Measurements from ENCODE around the gene GRAMD1A.

The GRAMD1A gene

GRCh38 chr19:35058370-35058769 lies 58.2 kb downstream of the GRAMD1A start:
- Histone ChIP-seq H3K4me3 (ENCODE audit: low read length, poor library complexity, severe bottlenecking) (no peak overlapping the region), H3K79me2 (ENCODE audit: insufficient read depth, low read length) (no peaks in the 10 kb centered on the region), H3K4me1 (ENCODE audit: insufficient read depth, low read length, poor library complexity, severe bottlenecking) (no peaks in the 10 kb centered on the region), H2AFZ (ENCODE audit: low read length) (no peak overlapping the region), H4K20me1 (ENCODE audit: insufficient read depth, low read length, poor library complexity, severe bottlenecking) (no peaks in the 10 kb centered on the region), H3K36me3 (ENCODE audit: insufficient read depth, low read length) (no peaks in the 10 kb centered on the region), H3K9me3 (ENCODE audit: insufficient read depth, low read depth, low read length) (no peaks in the 10 kb centered on the region), H3K4me2 (ENCODE audit: low read depth, low read length, poor library complexity, severe bottlenecking) (no peak overlapping the region), H3K9me2 (replicated peaks; ENCODE audit: low read depth, low read length) (no peaks in the 10 kb centered on the region), H3K27me3 (ENCODE audit: insufficient read depth, low read length, poor library complexity, severe bottlenecking) (no peaks in the 10 kb centered on the region), H3F3A (ENCODE audit: low read depth) (no peaks in the 10 kb centered on the region), H3K9ac (ENCODE audit: low read depth, low read length, poor library complexity, severe bottlenecking) (no peak overlapping the region)
- TF ChIP-seq EZH2phosphoT487 (IDR thresholded peaks at IDR 0.05; ENCODE audit: borderline replicate concordance), result no peak

DNA sequence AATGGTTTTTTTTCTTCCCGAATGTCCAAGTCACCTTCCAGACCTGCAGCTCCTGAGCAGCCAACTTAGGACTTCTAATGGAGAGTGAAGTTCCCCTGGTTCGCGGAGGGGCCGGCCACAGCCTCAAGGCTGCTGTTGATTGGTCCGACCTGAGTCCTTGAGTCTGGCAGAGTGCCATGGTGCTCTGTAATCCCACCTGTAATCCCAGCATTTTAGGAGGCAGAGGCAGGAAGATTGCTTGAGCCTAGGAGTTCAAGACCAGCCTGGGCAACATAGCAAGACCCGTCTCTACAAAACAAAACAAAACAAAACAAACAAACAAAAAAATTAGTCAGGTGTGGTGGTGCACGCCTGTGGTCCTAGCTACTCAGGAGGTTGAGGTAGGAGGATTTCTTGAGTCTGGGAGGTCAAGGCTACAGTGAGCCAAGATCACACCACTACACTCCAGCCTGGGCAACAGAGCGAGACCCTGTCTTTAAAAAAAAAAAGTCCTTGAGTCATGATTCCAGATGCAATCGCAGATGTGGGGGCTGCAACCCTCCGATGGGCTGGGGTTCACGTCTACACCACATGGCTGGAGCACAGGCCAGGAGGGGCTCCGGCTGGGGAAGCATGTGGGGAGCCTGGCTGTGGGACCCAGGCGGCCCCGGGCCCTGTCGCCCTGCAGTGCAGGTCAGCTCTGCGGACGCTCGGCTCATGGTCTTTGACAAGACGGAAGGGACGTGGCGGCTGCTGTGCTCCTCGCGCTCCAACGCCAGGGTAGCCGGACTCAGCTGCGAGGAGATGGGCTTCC lies 59.1 kb downstream of the GRAMD1A start:
- Histone ChIP-seq H3K9ac (ENCODE audit: low read depth, low read length, poor library complexity, severe bottlenecking) (no peak overlapping the region), H3K27me3 (ENCODE audit: insufficient read depth, low read length, poor library complexity, severe bottlenecking) (no peaks in the 10 kb centered on the region), H3K4me3 (ENCODE audit: low read length, poor library complexity, severe bottlenecking) (no peak overlapping the region), H3K9me3 (ENCODE audit: insufficient read depth, low read depth, low read length) (no peaks in the 10 kb centered on the region), H4K20me1 (ENCODE audit: insufficient read depth, low read length, poor library complexity, severe bottlenecking) (no peaks in the 10 kb centered on the region), H3K36me3 (ENCODE audit: insufficient read depth, low read length) (no peaks in the 10 kb centered on the region), H3K4me1 (ENCODE audit: insufficient read depth, low read length, poor library complexity, severe bottlenecking) (no peaks in the 10 kb centered on the region), H3K9me2 (replicated peaks; ENCODE audit: low read depth, low read length) (no peaks in the 10 kb centered on the region), H3F3A (ENCODE audit: low read depth) (no peaks in the 10 kb centered on the region), H3K79me2 (ENCODE audit: insufficient read depth, low read length) (no peaks in the 10 kb centered on the region), H2AFZ (ENCODE audit: low read length) (no peak overlapping the region), H3K4me2 (ENCODE audit: low read depth, low read length, poor library complexity, severe bottlenecking) (no peak overlapping the region)
- TF ChIP-seq CTCF (conservative IDR thresholded peaks at IDR 0.05; ENCODE audit: low read length) (no peak), EZH2phosphoT487 (IDR thresholded peaks at IDR 0.05; ENCODE audit: borderline replicate concordance) (no peak)

DNA sequence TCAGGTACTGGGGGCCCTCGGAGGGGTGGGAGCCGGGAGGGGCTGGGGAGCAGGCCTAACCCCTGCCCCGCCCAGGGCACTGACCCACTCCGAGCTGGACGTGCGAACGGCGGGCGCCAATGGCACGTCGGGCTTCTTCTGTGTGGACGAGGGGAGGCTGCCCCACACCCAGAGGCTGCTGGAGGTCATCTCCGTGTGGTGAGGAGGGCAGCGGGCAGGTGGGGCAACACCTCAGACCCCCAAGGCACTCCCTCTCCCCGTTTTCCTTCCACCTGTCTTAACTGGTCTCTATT lies 59.6 kb downstream of the GRAMD1A start:
- H4K20me1 ChIP-seq (ENCODE audit: insufficient read depth, low read length, poor library complexity, severe bottlenecking), result no peaks in the 10 kb centered on the region
- H2AFZ ChIP-seq (ENCODE audit: low read length), result no peak overlapping the region
- no peaks in the 10 kb centered on the region for H3K9me3 ChIP-seq (ENCODE audit: insufficient read depth, low read depth, low read length)
- H3K4me3 ChIP-seq (ENCODE audit: low read length, poor library complexity, severe bottlenecking), result no peak overlapping the region
- no peaks in the 10 kb centered on the region for H3K36me3 ChIP-seq (ENCODE audit: insufficient read depth, low read length)
- H3K9ac ChIP-seq (ENCODE audit: low read depth, low read length, poor library complexity, severe bottlenecking), result no peak overlapping the region
- no peaks in the 10 kb centered on the region for H3F3A ChIP-seq (ENCODE audit: low read depth)
- H3K79me2 ChIP-seq (ENCODE audit: insufficient read depth, low read length), result no peaks in the 10 kb centered on the region
- H3K4me2 ChIP-seq (ENCODE audit: low read depth, low read length, poor library complexity, severe bottlenecking), result no peak overlapping the region
- no peaks in the 10 kb centered on the region for H3K27me3 ChIP-seq (ENCODE audit: insufficient read depth, low read length, poor library complexity, severe bottlenecking)
- TF ChIP-seq EZH2phosphoT487 (IDR thresholded peaks at IDR 0.05; ENCODE audit: borderline replicate concordance) (no peak), CTCF (conservative IDR thresholded peaks at IDR 0.05; ENCODE audit: low read length) (no peak)
- H3K4me1 ChIP-seq (ENCODE audit: insufficient read depth, low read length, poor library complexity, severe bottlenecking), result no peaks in the 10 kb centered on the region
- H3K9me2 ChIP-seq (replicated peaks; ENCODE audit: low read depth, low read length), result no peaks in the 10 kb centered on the region
